Keratinocyte (primary cell): ENCODE results near the gene NRM.

Experiments used
- EZH2 ChIP-seq: IDR thresholded peaks from one replicate; pipeline ENCODE4 v1.6.1; 2012; ENCODE audit warnings: inconsistent platforms, mild to moderate bottlenecking, low read length, moderate library complexity
- TF ChIP-seq, protein P1 (sequence below), 3 experiments: IDR thresholded peaks in 1 of 3; conservative IDR thresholded peaks in 1 of 3; optimal IDR thresholded peaks in 1 of 3; 2 replicates in 2 of 3; 3 replicates in 1 of 3; pipeline versions ENCODE3 to v1.5.1; 2011; ENCODE audit warnings: low read length in 3 of 3, mild to moderate bottlenecking in 3 of 3, moderate library complexity in 2 of 3, control low read depth in 1 of 3, inconsistent platforms in 1 of 3; ENCODE audit not compliant: insufficient read depth in 2 of 3; ENCODE audit errors: extremely low read depth in 1 of 3

DNA sequence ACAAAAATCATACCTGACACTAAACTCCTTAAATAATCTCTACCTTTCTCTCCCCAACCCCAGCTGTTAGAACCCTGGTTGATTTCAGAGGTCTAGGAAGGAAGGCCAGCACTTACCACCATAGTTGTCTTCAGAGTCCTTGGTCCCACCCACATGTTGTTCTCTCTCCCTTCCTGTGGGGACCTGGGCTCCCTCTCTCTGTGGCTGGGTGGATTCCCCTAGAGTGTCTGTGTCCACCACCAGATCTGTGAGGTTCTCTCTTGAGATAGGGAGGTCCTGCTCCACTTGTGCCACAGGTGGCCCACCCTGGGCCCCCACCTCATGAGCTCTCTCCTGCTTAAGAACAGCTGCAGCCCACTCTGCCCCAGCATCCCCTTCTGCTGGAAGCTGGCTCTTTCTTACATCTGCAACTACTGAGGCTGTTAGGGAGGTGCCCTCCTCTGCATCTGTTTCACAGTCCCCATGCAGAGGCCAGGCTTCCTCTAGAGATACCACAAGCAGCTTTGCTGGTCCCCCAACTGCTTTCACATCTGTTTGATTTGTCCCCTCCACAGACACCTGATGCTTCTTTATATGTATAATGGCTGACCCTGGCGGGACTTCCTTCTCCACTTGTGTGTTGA is 21.1 kb upstream of the NRM start:
- no peak for TF ChIP-seq EZH2
- TF ChIP-seq, protein P1, sequence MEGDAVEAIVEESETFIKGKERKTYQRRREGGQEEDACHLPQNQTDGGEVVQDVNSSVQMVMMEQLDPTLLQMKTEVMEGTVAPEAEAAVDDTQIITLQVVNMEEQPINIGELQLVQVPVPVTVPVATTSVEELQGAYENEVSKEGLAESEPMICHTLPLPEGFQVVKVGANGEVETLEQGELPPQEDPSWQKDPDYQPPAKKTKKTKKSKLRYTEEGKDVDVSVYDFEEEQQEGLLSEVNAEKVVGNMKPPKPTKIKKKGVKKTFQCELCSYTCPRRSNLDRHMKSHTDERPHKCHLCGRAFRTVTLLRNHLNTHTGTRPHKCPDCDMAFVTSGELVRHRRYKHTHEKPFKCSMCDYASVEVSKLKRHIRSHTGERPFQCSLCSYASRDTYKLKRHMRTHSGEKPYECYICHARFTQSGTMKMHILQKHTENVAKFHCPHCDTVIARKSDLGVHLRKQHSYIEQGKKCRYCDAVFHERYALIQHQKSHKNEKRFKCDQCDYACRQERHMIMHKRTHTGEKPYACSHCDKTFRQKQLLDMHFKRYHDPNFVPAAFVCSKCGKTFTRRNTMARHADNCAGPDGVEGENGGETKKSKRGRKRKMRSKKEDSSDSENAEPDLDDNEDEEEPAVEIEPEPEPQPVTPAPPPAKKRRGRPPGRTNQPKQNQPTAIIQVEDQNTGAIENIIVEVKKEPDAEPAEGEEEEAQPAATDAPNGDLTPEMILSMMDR (optimal IDR thresholded peaks at IDR 0.05 in 1 of 3, IDR thresholded peaks at IDR 0.05 in 1 of 3, conservative IDR thresholded peaks at IDR 0.05 in 1 of 3; ENCODE audit: extremely low read depth in 1 of 3, insufficient read depth in 2 of 3, low read length in 3 of 3) = no peak
